ENCODE measurements around the gene TBKBP1. TPM values are rescaled to one million over a fixed set of nuclear protein-coding genes. Genes with fewer than 3 reads are reported as not detected.

The TBKBP1 gene
- total RNA-seq, 4 donors from 2014 or later = 3.0 to 23.1 (median 5.2) TPM

GRCh38 chr17:47660064-47660492 is 33.9 kb upstream of the TBKBP1 start:
- TF ChIP-seq POLR2A (IDR thresholded peaks at IDR 0.05) = no peak
- peak in 5 of 6 experiments; percentile 21 to 53 (median 39) for TF ChIP-seq CTCF (IDR thresholded peaks at IDR 0.05)
- Histone ChIP-seq H3K36me3 (peaks cover 0 to 86% (median 0%) of the 10 kb centered on the region in 3 donors), H3K4me3 (peak overlapping the region in 1 of 4 donors; percentile 6), H3K27me3 (no peaks in the 10 kb centered on the region), H3K4me1 (peaks cover 0 to 5% (median 2%) of the 10 kb centered on the region in 4 donors), H3K27ac (peak overlapping the region; percentile 26 to 72 (median 66)), H3K9me3 (no peaks in the 10 kb centered on the region)
- no peak for DNase-seq

- peak in 2 of 3 donors; percentile 68 to 82 for DNase-seq
- no peaks in the 10 kb centered on the region for H3K27me3 ChIP-seq
- TF ChIP-seq CTCF (IDR thresholded peaks at IDR 0.05) = peak; percentile 55 to 86 (median 78)
- TF ChIP-seq POLR2A (IDR thresholded peaks at IDR 0.05) = no peak
- H3K4me3 ChIP-seq = no peak overlapping the region
- H3K9me3 ChIP-seq = no peaks in the 10 kb centered on the region
- peak overlapping the region in 3 of 4 donors; percentile 33 to 73 (median 34) for H3K27ac ChIP-seq
- H3K4me1 ChIP-seq = peaks cover 0 to 5% (median 2%) of the 10 kb centered on the region in 4 donors
- peaks cover 0 to 85% (median 0%) of the 10 kb centered on the region in 3 donors for H3K36me3 ChIP-seq
Measured at GRCh38 chr17:47663912-47664623, 29.9 kb upstream of the TBKBP1 start.

GRCh38 chr17:47664624-47664941 is 29.4 kb upstream of the TBKBP1 start:
- Histone ChIP-seq H3K9me3 (no peaks in the 10 kb centered on the region), H3K4me1 (peaks cover 0 to 2% (median under 1%) of the 10 kb centered on the region in 4 donors), H3K27ac (no peak overlapping the region), H3K4me3 (no peak overlapping the region), H3K27me3 (no peaks in the 10 kb centered on the region), H3K36me3 (peaks cover 0 to 85% (median 0%) of the 10 kb centered on the region in 3 donors)
- TF ChIP-seq CTCF (IDR thresholded peaks at IDR 0.05) = no peak
- TF ChIP-seq POLR2A (IDR thresholded peaks at IDR 0.05) = no peak
- no peak for DNase-seq

GRCh38 chr17:47665655-47666054 is 28.3 kb upstream of the TBKBP1 start:
- Histone ChIP-seq H3K27ac (no peak overlapping the region), H3K9me3 (no peaks in the 10 kb centered on the region), H3K4me1 (no peaks in the 10 kb centered on the region), H3K4me3 (no peak overlapping the region), H3K36me3 (peaks cover 0 to 95% (median 0%) of the 10 kb centered on the region in 3 donors), H3K27me3 (no peaks in the 10 kb centered on the region)
- no peak for TF ChIP-seq POLR2A (IDR thresholded peaks at IDR 0.05)
- DNase-seq = no peak

- TF ChIP-seq POLR2A (IDR thresholded peaks at IDR 0.05) = no peak
- TF ChIP-seq CTCF (IDR thresholded peaks at IDR 0.05) = no peak
- Histone ChIP-seq H3K27me3 (no peaks in the 10 kb centered on the region), H3K4me3 (no peak overlapping the region), H3K27ac (no peak overlapping the region), H3K9me3 (no peaks in the 10 kb centered on the region), H3K36me3 (peaks cover 0 to 97% (median 2%) of the 10 kb centered on the region in 3 donors), H3K4me1 (no peaks in the 10 kb centered on the region)
- no peak for DNase-seq
Measured at GRCh38 chr17:47669081-47669480, 24.9 kb upstream of the TBKBP1 start.

GRCh38 chr17:47670064-47670463 is 23.9 kb upstream of the TBKBP1 start:
- Histone ChIP-seq H3K27ac (no peak overlapping the region), H3K36me3 (peaks cover 0 to 97% (median 9%) of the 10 kb centered on the region in 3 donors), H3K9me3 (no peaks in the 10 kb centered on the region), H3K4me3 (no peak overlapping the region), H3K4me1 (no peaks in the 10 kb centered on the region), H3K27me3 (no peaks in the 10 kb centered on the region)
- TF ChIP-seq POLR2A (IDR thresholded peaks at IDR 0.05) = no peak
- no peak for TF ChIP-seq CTCF (IDR thresholded peaks at IDR 0.05)
- no peak for DNase-seq

Measured in Peyer's patch (tissue), 4 donors.